ENCODE measurements around the gene ACP7. TPM values are rescaled to one million over a fixed set of nuclear protein-coding genes. Genes with fewer than 3 reads are reported as not detected.
"Not testable (repeated sequence)": the region's sequence is repeated elsewhere in the genome, so short reads cannot be mapped to it uniquely, and the experiment has no call there.

The ACP7 gene
- total RNA-seq, 1 donor from 2014 or later, result 1.6 TPM

DNA sequence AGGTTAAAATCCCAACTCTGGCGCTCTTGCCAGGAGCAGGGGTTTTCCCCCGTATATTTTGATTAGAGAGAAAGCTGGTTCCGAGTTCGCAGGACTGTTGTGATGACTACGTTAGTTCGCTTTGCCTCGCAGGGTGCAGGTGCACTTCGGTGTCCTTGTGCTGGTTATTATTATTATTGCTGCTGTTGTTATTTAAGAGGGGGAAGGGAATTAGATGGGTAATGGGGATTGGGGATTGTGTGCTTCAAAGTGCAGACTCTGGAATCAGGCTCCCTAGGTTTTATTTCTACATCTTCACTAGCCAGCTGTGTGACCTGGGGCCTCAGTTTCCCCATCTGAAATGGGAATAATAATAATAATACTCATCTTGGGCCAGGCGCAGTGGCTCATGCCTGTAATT lies 15.2 kb downstream of the ACP7 start:
- DNase-seq (ENCODE audit: low spot score) (no peak), ATAC-seq (no peak)
- intact Hi-C loops (cut with DNase I), result no loop called here

DNA sequence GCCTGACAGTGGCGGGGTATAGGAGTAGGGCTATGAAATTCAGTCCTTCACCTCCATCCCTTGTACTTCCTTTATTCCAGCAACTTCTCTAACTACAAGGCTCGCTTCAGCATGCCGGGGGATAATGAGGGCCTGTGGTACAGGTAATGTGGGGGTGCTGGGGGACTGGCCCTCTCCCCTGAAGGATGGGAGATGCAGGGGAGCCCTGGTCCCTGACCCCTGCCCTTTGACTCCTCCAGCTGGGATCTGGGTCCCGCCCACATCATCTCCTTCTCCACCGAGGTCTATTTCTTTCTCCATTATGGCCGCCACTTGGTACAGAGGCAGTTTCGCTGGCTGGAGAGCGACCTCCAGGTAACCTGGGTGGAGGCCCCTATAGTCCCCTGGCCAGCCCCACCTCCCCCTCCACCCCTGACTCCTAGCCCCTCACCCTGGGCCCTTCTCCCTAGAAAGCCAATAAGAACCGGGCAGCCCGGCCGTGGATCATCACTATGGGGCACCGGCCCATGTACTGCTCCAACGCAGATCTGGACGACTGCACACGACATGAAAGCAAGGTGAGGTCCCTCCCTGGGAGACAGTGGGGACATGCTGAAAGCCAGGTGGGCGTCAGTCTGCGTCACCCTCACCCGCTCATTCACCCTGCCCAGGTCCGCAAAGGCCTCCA lies 16.5 kb downstream of the ACP7 start:
- ATAC-seq (no peak), DNase-seq (ENCODE audit: low spot score) (no peak)
- intact Hi-C loops (cut with DNase I), result no loop called here

DNA sequence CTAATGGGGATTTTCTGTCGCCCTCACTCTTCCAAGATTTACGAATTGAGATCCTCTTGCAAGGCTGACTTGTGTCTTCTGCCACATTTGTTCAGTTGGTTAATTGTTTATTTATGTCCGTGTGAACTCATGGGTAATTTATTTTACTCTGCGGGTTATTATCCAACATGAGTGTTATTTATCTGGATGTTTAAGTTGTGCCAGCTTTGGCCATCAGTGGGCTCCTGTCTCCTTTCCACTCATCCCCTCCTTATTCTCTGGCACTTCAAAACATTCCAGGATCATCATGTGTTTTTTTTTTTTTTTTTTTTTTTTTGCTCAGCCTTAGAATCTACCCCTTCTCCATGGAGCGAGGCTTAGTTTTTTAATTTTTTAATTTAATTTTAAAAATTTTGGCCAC lies 19.0 kb downstream of the ACP7 start:
- intact Hi-C loops (cut with DNase I), result no loop called here

DNA sequence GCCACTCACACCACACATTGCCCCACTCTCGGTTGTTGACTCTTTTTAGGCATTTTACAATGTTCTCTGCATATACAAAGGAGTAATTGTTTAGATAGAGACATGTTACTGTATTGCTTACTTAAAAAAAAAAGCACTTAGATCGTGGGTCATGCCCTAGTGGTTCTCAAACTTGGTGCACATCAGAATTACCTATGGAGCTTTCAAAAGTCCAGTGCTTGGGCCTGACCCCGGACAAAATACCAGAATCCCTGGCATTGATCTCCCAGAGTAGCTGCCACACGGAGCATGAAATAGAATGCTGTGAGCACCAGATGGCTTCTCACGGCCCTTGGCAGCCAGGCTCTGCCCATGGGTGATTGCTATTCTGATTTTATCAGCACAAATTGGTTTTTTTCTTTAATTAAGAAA lies 20.0 kb downstream of the ACP7 start:
- ATAC-seq, result no peak

More for the DNA sequence above, 19.0 kb downstream of the ACP7 start:
- no peak for ATAC-seq
- no peak for DNase-seq (ENCODE audit: low spot score)

DNA sequence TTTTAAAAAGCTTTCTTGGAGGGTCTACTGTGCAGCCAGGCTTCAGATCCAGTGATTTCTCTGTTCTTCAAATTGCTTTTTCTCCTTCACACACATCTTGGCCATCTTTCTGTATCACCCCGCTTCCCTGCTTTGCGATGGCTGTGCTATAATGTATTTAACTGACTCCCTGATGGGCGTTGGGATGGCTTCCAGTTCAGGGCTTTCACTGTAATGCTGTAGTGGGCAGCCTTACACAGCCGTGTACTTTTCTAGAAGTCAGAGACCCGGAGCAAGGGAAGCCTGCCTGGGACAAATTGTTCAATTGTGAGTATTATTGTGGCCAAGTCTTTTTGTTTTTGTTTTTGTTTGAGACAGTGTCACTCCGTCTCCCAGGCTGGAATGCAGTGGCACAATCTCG lies 22.0 kb downstream of the ACP7 start:
- no peak for ATAC-seq
- intact Hi-C loops (cut with DNase I), result no loop called here

More for the DNA sequence above, 20.0 kb downstream of the ACP7 start:
- DNase-seq (ENCODE audit: low spot score), result no peak
- intact Hi-C loops (cut with DNase I), result no loop called here

DNA sequence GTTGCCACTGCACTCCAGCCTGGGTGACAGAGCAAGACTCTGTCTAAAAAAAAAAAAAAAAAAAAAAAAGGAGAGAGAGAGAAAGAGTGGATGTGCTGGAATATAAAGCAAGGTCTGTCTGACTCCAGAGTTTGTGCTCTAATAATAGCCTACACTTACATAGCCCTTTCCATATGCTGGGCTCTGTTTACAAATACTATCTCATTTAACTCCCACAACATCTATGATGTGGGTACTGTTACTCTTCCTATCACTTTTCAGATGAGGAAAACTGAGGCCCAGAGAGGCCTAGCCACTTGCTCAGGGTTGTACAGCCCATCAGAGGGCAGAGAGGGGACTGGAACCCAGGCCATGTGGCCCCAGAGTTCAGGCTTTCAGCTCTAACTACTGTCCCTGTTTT lies 25.5 kb downstream of the ACP7 start:
- intact Hi-C loops (cut with DNase I), result no loop called here
- no peak for ATAC-seq

More for the DNA sequence above, 22.0 kb downstream of the ACP7 start:
- no peak for DNase-seq (ENCODE audit: low spot score)

DNA sequence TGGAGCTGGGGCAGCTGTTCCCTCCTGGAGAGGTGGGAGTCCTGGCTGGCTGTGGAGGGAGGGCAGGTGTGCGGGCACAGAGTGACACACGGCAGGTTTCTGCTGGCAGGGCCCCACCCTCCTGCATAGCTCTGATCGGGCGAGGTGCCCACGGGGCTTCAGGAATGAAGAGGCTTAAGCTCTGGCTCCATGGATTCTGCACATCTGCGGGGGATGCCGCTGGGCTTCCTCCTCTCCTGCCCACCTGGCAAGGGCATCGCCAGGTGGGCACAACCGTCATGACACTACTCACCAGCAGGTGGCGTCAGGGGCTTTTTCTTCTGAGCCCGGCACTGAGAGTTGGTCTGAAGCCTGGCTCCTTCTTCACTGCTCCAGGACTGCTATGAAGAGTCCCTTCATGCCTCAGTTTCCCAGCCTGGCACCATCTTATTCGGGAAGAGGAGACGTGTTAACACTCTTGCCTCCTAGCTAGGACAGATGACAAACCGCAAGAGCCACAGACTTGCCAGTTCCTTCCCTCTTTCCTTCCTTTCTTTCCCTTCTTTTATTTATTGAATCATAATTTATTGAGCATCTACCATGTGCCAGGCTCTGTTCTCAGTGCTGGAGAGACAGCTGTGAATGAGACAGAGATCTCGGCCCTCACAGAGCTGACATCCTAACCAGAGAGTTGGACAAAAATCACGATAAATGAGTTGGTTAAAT lies 26.2 kb downstream of the ACP7 start:
- peak; percentile 75 for DNase-seq (ENCODE audit: low spot score)
- ATAC-seq, result peak; percentile 72
- intact Hi-C loops (cut with DNase I), result no loop called here

More for the DNA sequence above, 25.5 kb downstream of the ACP7 start:
- no peak for DNase-seq (ENCODE audit: low spot score)

DNA sequence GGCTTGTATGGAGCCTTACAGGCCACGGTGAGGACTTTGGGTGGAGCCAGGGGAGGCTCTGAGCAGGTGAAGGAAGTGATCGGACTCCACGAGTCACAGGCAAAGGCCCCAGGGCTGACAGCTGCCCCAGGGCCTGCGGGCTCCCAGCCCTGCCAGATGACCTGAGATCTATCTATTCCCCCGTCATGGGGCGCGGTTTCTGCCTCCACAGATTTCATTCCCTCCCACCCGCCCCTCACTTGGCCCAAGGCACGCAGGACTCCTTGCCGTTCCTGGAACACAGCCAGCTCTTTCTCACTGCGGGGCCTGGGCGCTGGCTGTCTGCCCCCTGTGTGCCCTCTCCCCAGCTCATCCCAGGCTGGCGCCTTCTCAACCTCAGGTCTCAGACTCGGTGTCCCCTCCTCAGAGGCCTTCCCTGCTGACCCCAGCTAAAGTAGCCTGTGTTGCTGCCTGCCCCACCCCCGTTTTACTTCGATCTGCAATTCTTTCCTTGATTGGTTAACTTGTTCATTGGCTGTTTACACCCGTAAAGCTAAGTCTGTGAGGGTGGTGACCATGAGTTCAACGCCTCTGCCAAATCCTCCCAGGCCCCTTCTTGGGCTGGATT lies 27.5 kb downstream of the ACP7 start:
- DNase-seq (ENCODE audit: low spot score) (no peak), ATAC-seq (peak; percentile 17)
- intact Hi-C loops (cut with DNase I), result no loop called here

DNA sequence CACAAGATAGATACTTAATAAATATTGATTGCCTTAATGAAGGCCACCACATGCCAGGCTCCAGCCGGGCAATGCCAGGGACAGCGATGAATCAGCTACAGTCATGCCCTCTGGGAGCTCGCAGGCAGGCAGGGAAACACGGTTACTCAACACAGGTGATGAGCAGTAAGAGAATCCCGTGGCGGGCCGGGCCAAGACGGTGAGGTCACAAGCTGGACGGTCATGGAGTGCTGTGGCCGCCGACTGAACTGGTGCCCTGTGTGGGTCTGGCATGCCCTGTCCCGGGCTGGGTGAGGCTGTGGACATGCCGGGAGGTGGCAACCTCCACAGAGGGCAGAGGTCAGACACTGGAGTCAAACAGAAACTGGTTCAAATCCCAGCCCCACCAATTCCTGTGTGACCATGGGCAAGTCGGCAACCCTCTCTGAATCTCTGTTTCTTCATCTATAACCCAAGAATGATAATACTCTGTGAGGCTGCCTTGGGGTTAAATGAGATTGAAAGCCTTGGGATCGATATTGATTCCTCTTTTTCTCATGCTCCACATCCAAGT lies 28.2 kb downstream of the ACP7 start:
- ATAC-seq (no peak), DNase-seq (ENCODE audit: low spot score) (no peak)
- intact Hi-C loops (cut with DNase I), result no loop called here

DNA sequence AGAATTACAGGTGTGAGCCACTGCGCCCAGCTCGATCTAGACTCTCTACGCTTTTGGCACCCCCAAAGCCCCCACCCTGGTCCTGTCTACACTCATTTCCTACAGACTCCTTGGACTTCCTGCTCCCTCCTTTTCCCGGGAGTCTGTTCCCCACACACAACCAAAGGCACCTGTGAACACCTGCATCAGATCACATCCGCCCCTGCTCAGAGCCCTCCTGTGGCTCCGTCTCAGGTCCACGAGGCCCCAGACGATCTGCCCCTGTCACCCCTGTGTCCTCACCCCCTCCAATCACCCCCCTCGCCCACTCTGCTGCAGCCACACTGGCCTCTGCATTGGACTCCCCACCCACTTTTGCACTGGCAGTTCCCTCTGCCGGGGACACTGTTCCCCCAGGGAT lies 29.0 kb downstream of the ACP7 start:
- intact Hi-C loops (cut with DNase I), result no loop called here
- ATAC-seq (no peak), DNase-seq (ENCODE audit: low spot score) (no peak)

DNA sequence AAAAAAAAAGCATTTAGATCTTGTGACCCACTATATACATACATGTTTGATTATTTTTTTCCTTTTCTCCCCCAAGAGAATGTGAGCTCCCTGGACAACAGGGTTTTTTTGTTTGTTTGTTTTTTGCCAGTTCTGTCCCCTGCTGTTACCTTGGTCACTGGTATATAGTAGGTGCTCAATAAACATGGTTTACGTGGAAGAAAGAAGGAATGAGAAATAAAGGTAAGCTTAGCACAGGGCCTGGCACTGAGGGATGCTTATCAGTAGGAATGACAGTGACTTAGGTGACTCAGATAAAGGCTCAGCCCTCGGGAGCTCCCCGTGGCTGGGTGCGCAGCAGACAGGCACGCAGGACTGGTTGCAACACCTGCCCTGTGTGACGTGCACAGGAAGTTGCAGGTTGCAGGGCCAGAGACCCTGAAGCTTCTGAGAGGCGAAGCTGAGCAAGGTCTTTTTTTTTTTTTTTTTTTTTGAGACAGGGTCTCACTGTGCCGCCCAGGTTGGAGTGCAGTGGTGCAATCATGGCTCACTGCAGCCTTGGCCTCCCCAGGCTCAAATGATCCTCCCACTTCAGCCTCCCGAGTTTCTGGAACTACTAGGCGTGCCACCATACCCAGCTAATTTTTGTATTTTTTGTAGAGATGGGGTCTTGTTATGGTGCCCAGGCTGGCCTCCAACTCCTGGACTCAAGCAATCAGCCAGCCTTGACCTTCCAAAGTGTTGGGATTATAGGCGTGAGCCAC lies 31.1 kb downstream of the ACP7 start:
- no peak for ATAC-seq
- intact Hi-C loops (cut with DNase I), result no loop called here
- DNase-seq (ENCODE audit: low spot score), result no peak

DNA sequence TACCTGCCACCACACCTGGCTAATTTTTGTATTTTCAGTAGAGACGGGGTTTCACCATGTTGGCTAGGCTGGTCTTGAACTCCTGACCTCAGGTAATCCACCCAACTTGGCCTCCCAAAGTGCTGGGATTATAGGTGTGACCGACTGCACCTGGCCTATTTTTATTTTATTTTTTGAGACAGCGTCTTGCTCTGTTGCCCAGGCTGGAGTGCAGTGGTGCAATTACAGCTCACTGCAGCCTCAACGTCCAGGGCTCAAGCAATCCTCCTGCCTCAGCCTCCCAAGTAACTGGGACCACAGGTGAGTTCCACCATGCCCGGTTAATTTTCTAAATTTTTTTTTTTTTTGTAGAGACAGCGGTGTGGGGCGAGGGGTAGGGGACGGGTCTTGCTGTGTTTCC lies 32.9 kb downstream of the ACP7 start:
- DNase-seq (ENCODE audit: low spot score); ATAC-seq; intact Hi-C loops (cut with DNase I): not testable (repeated sequence)

DNA sequence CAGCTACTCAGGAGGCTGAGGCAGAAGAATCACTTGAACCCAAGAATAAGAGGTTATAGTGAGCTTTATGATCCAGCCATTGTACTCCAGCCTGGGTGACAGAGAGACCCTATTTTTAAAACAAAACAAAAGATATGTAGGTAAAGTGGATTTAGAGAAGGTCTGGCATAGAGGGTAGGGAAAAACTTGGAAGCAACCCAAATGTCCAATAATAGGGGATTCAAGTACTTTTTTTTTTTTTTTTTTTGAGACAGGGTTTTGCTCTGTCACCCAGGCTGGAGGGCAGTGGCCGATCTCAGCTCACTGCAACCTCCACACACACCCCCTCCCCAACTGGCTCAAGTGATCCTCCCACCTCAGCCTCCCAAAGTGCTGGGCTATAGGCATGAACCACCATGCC lies 35.7 kb downstream of the ACP7 start:
- no peak for DNase-seq (ENCODE audit: low spot score)
- ATAC-seq, result no peak
- intact Hi-C loops (cut with DNase I), result loop anchor here (5.0 to 10.0 kb wide), 2 partner anchors 65 to 207 kb away; no protein-coding TSS in a partner anchor

DNA sequence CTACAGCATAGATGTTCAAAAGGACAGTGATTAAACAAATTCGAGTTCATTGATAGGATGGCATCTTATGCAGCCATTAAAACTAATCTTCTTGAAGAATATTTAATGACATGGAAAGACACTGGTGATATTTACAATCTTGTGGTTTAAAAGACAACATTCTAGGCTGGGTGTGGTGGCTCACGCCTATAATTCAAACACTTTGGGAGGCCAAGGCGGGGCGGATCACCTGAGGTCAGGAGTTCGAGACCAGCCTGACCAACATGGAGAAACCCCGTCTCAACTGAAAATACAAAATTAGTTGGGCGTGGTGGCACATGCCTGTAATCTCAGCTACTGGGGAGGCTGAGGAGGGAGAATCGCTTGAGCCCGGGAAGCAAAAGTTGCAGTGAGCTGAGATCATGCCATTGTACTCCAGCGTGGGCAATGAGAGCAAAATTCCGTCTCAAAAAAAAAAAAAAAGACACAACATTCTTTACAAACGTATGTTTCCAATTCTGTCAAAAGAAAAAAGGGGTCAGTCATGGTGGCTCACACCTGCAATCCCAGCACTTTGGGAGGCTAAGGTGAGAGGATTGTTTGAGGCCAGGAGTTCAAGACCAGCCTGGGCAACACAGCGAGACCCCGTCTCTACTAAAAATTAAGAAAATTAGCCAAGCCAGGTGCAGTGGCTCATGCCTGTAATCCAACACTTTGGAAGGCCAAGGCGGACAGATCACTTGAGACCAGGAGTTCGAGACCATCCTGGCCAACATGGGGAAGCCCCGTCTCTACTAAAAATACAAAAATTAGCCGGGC lies 39.0 kb downstream of the ACP7 start:
- ATAC-seq (no peak), DNase-seq (ENCODE audit: low spot score) (no peak)
- intact Hi-C loops (cut with DNase I), result loop anchor here (5.0 to 10.0 kb wide), 2 partner anchors 62 to 204 kb away; no protein-coding TSS in a partner anchor

DNA sequence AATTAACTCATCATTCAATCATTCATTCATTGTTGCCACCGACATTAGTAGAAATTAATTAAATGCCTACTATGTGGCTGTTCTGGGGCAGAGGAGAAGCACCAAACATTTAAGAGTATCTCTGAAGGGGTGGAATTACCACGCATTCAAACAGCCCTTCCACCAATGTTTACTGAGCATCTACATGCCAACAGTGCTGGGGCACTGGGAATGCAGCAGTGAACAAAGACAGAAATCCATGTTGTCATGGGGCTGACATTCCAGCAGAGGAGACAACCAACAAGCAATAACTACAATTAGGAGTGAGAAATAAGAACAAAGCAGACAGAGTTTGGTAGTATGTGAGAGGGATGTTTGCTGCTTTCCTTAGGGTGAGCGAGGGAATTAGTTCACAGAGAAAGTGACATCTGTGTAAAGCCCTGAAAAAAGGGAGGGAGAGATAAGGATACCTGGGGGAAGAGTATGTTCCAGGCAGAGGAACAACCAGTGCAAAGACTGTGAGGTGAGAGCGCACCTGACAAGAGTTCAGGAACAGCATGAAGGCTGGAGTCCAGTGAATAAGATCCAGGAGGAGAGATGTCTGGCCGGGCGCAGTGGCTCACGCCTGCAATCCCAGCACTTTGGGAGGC lies 40.1 kb downstream of the ACP7 start:
- intact Hi-C loops (cut with DNase I), result loop anchor here (5.0 to 10.0 kb wide), 2 partner anchors 61 to 203 kb away; no protein-coding TSS in a partner anchor
- ATAC-seq (no peak), DNase-seq (ENCODE audit: low spot score) (no peak)

DNA sequence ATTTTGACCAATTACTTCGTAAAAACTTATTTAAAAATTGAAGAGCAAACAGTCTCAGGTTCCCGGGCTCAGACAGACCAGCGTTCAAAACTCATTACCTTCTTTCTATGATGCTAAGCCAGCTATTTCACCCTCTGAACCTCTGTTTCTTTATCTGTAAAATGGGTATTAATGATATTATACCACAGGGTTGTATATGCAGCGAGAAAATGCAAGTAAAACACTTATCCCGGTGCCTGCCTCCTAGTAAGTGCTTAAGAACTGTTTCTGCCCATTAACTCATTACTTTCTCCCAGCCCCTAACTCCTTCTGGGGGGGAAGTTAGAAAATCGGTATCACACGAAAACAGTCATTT lies 41.0 kb downstream of the ACP7 start:
- intact Hi-C loops (cut with DNase I), result loop anchor here (10.0 kb wide), 1 partner anchor 60 kb away; no protein-coding TSS in a partner anchor
- DNase-seq (ENCODE audit: low spot score) (no peak), ATAC-seq (no peak)

DNA sequence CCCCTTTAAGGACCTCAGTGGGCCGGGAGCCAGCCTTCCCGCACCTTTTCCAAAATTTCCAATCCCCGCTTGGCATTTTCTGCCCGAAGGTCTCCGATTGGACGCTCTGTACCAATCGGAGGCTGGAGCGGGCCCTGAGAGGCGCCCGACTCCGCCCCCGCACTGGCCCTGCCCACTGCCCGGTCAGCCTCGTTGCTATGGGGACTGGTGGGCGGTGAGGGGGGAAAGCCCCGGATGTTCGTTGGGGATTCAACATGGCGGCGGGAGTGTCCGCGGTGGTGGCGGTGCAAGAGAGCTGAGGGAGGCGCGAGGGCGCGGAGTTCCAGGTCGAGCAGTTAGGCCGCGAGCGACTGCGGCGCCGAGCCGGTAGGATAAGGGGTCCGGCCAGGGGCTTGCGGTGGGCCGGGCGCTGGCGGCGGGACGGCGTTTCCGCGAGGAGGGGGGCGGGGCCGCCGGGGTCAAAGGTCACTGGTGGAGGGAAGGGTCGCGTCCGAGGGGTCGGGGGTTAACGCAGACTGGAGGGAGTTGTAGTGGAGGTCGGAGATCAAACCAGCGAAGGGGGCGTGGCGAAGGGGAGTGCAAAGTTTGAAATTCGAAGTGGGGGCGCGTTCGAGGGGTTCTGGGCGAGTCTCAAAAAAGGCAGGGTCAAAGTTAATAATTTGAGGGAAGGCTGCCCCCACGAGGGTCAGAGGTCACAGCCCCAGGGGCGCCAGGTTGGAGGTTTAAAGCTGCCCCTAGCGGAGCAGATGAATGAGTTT lies 41.6 kb downstream of the ACP7 start, which contains the start of gene PAK4:
PAK4 (plus strand) TSS at position 233 of the 758 bp plus-strand sequence. CDS start 43,768 bp downstream, outside the sequence.
- ATAC-seq (peak; percentile 99), DNase-seq (ENCODE audit: low spot score) (peak; percentile 99)
- intact Hi-C loops (cut with DNase I), result loop anchor here (10.0 kb wide), 1 partner anchor 59 kb away; no protein-coding TSS in a partner anchor

Data from sciatic nerve (tissue), 2 donors.